Left ventricle myocardium inferior (tissue), 1 donor: ENCODE measurements around the gene FXYD4. TPM values are rescaled to one million over a fixed set of nuclear protein-coding genes. Genes with fewer than 3 reads are reported as not detected.

Experiments used
- DNase-seq: peaks from one replicate; pipeline ENCODE4 v3.0.0-alpha.2; 2020
- H3K27ac ChIP-seq: fragments of 200-600 bp; replicated peaks from 2 replicates; pipeline ENCODE4 v1.8.0; 2021
- H3K27me3 ChIP-seq: fragments of 200-600 bp; 2 replicates; pipeline ENCODE4 v1.8.0; 2021; ENCODE audit warnings: low read depth
- H3K36me3 ChIP-seq: fragments of 200-600 bp; 2 replicates; pipeline ENCODE4 v1.8.0; 2021
- H3K4me1 ChIP-seq: fragments of 200-600 bp; 2 replicates; pipeline ENCODE4 v1.8.0; 2021
- H3K4me3 ChIP-seq: fragments of 200-600 bp; 2 replicates; pipeline ENCODE4 v1.8.0; 2021; ENCODE audit warnings: mild to moderate bottlenecking, moderate library complexity
- H3K9me3 ChIP-seq: fragments of 200-600 bp; replicated peaks from 2 replicates; pipeline ENCODE4 v1.8.0; 2021
- CTCF ChIP-seq: fragments of 200-600 bp; IDR thresholded peaks from 2 replicates; pipeline ENCODE4 v1.8.0; 2021; ENCODE audit warnings: antibody characterized with exemption, mild to moderate bottlenecking, borderline replicate concordance
- intact Hi-C: fragments of 100-400 bp; cut with micrococcal nuclease; formaldehyde crosslinking; loops from one replicate; pipeline ENCODE4 v1.11.0; 2022
- total RNA-seq: library from RNA; stranded (reverse); fragmentation: NEBNext Ultra II Directional; extraction: Animal tissue kit (Norgen Biotek cat#: 25700); gene quantifications from one replicate; pipeline ENCODE4 v1.2.1, GENCODE V29; 2021
- donor health status: DM: no; HTN: yes; CAD: no; lungs with severe emphysema.

The FXYD4 gene
- total RNA-seq, 1 donor from 2014 or later, result not detected

GRCh38 chr10:43348511-43349312 lies 22.7 kb upstream of the FXYD4 start:
- H3K27ac ChIP-seq, result no peak overlapping the region
- TF ChIP-seq CTCF, result peak; percentile 94
- H3K4me1 ChIP-seq, result peaks cover 9% of the 10 kb centered on the region
- no peak overlapping the region for H3K4me3 ChIP-seq
- no peaks in the 10 kb centered on the region for H3K9me3 ChIP-seq
- peaks cover 31% of the 10 kb centered on the region for H3K27me3 ChIP-seq
- no peaks in the 10 kb centered on the region for H3K36me3 ChIP-seq
- peak; percentile 81 for DNase-seq
- intact Hi-C loops, result loop anchor here (10.0 kb wide), 1 partner anchor 54 kb away; no protein-coding TSS in a partner anchor

- Histone ChIP-seq H3K36me3 (no peaks in the 10 kb centered on the region), H3K27me3 (peaks cover 31% of the 10 kb centered on the region), H3K4me3 (no peak overlapping the region), H3K9me3 (no peaks in the 10 kb centered on the region), H3K27ac (no peak overlapping the region), H3K4me1 (peaks cover 9% of the 10 kb centered on the region)
- TF ChIP-seq CTCF, result no peak
- no peak for DNase-seq
- intact Hi-C loops, result no loop called here
These were observed 21.3 kb upstream of the FXYD4 start for GRCh38 chr10:43350156-43350555.

GRCh38 chr10:43350686-43351085 lies 20.8 kb upstream of the FXYD4 start:
- DNase-seq, result no peak
- no peaks in the 10 kb centered on the region for H3K36me3 ChIP-seq
- TF ChIP-seq CTCF, result no peak
- H3K4me3 ChIP-seq, result peak overlapping the region; percentile 22
- no peaks in the 10 kb centered on the region for H3K9me3 ChIP-seq
- H3K27ac ChIP-seq, result no peak overlapping the region
- peaks cover 31% of the 10 kb centered on the region for H3K27me3 ChIP-seq
- peaks cover 9% of the 10 kb centered on the region for H3K4me1 ChIP-seq
- intact Hi-C loops, result no loop called here

GRCh38 chr10:43351301-43351700 lies 20.1 kb upstream of the FXYD4 start:
- TF ChIP-seq CTCF, result no peak
- DNase-seq, result no peak
- H3K4me1 ChIP-seq, result peaks cover 9% of the 10 kb centered on the region

GRCh38 chr10:43352951-43353350 lies 18.5 kb upstream of the FXYD4 start:
- Histone ChIP-seq H3K36me3 (no peaks in the 10 kb centered on the region), H3K9me3 (no peaks in the 10 kb centered on the region), H3K27ac (no peak overlapping the region), H3K27me3 (peaks cover 31% of the 10 kb centered on the region), H3K4me3 (no peak overlapping the region), H3K4me1 (peaks cover 9% of the 10 kb centered on the region)
- TF ChIP-seq CTCF, result no peak
- DNase-seq, result no peak
- intact Hi-C loops, result no loop called here

More at GRCh38 chr10:43351301-43351700, 20.1 kb upstream of the FXYD4 start:
- Histone ChIP-seq H3K4me3 (no peak overlapping the region), H3K27ac (no peak overlapping the region), H3K9me3 (no peaks in the 10 kb centered on the region), H3K27me3 (peaks cover 31% of the 10 kb centered on the region), H3K36me3 (no peaks in the 10 kb centered on the region)
- intact Hi-C loops, result no loop called here
